Lower leg skin (tissue), 4 donors: ENCODE measurements around the gene OR4K2. TPM values are rescaled to one million over a fixed set of nuclear protein-coding genes. Genes with fewer than 3 reads are reported as not detected.

Experiments used
- DNase-seq, 2 donors: peaks; one replicate each; pipeline ENCODE4 v3.0.0-alpha.2; 2019; ENCODE audit warnings: low spot score in 2 of 2
- H3K4me3 ChIP-seq: fragments of 200-600 bp; sonication (generic); 2 replicates; pipeline ENCODE4 v1.5.1; 2017; ENCODE audit warnings: mild to moderate bottlenecking, low read depth; ENCODE audit not compliant: poor library complexity, severe bottlenecking
- POLR2A ChIP-seq, 2 donors: fragments of 450-650 bp; IDR thresholded peaks; one replicate each; pipeline ENCODE4 v1.6.1; 2016 to 2017; ENCODE audit warnings: antibody characterized with exemption in 2 of 2, mild to moderate bottlenecking in 1 of 2, moderate library complexity in 1 of 2
- WGBS, 2 donors: methylation state at CpG; one replicate each; pipeline ENCODE4 v1.1.5; 2018; 5-methylcytosine and 5-hydroxymethylcytosine counted together
- intact Hi-C: fragments of 100-400 bp; cut with DNase I; formaldehyde crosslinking; loops from one replicate; pipeline ENCODE4 v1.15.0; 2023; ENCODE audit warnings: low total_unique reads
- total RNA-seq, 4 donors: library from RNA; depleted of rRNA; stranded (reverse); fragments of >200 nt; gene quantifications; one replicate each; pipeline ENCODE4 v1.1.0, GENCODE V29; 2016
- TF ChIP-seq, protein P1 (sequence below), 3 donors: fragments of 450-650 bp; IDR thresholded peaks; one replicate each; pipeline ENCODE4 v1.5.1; 2016; ENCODE audit warnings: antibody characterized with exemption in 3 of 3, mild to moderate bottlenecking in 3 of 3, moderate library complexity in 2 of 3

The OR4K2 gene
- total RNA-seq, 4 donors from 2014 or later: not detected

DNA sequence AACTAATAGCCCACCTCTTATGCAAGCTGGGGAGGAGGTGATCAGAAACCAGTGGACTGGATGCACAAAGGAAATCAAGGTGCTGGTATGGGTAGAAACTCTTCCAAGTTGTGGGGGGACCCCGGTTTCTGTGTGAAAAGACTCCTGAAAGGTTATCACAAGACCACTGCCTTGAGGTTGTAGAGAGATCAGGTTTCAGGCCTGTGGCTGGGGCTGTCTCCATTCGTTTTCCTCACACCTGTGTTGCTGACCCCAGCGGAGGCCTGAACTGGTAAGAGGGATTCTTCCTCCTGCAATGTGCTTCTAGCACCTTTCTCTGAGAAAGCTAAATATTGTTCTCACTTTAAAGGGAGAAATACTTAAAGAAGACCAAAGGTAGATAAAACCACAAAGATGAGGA, 36.2 kb downstream of the OR4K2 start:
- WGBS, 2 donors: 47 to 53% methylated on average over 3 of the region's 3 CpGs

DNA sequence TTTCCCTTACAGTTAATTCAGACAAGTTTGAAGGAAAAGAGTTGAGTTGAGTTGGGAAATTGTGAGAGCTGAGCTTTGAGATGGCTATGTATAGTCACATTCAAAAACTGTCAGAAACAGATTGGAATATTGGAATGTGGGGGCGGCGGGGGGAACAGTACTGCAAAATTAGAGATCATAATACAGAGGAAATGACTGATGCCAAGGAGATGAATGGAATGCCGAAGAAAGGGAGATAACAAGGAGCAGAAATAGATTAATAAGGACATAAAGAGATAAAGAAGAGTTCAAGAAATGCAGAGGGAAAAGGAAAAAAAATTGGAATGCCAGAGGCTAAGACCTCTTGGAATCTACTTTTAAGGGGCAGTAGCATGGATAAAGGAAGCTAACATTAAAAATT, 42.3 kb downstream of the OR4K2 start:
- 69 to 72% methylated on average over 3 of the region's 3 CpGs for WGBS, 2 donors
- no peak for DNase-seq
- intact Hi-C loops: no loop called here
- TF ChIP-seq, protein P1, sequence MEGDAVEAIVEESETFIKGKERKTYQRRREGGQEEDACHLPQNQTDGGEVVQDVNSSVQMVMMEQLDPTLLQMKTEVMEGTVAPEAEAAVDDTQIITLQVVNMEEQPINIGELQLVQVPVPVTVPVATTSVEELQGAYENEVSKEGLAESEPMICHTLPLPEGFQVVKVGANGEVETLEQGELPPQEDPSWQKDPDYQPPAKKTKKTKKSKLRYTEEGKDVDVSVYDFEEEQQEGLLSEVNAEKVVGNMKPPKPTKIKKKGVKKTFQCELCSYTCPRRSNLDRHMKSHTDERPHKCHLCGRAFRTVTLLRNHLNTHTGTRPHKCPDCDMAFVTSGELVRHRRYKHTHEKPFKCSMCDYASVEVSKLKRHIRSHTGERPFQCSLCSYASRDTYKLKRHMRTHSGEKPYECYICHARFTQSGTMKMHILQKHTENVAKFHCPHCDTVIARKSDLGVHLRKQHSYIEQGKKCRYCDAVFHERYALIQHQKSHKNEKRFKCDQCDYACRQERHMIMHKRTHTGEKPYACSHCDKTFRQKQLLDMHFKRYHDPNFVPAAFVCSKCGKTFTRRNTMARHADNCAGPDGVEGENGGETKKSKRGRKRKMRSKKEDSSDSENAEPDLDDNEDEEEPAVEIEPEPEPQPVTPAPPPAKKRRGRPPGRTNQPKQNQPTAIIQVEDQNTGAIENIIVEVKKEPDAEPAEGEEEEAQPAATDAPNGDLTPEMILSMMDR (IDR thresholded peaks at IDR 0.05): no peak
- H3K4me3 ChIP-seq: no peak overlapping the region

More for the DNA sequence above, 36.2 kb downstream of the OR4K2 start:
- DNase-seq: no peak
- H3K4me3 ChIP-seq: no peak overlapping the region
- intact Hi-C loops: no loop called here
- TF ChIP-seq POLR2A (IDR thresholded peaks at IDR 0.05): no peak
- TF ChIP-seq, protein P1 (IDR thresholded peaks at IDR 0.05): no peak

DNA sequence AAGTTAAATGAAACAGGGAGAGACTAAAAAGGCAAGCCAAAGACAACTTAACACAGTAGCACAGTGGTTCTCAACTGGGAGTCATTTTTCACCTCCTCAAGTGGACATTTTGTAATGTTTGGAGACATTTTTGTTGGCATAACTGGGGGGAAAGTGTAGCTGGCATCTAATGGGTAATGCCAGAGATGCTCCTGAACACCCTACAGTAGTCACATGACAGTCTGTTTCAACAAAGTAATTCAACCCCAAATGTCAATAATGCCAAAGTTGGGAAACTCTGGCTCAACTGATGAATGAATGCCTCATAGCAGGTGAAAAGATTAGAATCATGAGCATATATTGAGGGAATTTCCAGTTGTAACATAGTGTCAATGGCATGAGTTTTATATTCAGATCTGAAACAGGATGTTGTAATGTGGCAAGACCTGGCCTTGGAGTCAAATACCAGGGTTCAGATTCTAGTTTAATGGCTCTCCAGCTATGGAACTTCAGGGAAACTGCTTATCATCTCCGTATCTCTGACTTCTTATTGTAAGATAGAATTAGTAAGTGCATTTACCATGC, 43.1 kb downstream of the OR4K2 start:
- DNase-seq: no peak
- WGBS, 2 donors: 64 to 70% methylated on average over 1 of the region's 1 CpG
- H3K4me3 ChIP-seq: no peak overlapping the region
- TF ChIP-seq POLR2A (IDR thresholded peaks at IDR 0.05): no peak
- TF ChIP-seq, protein P1 (IDR thresholded peaks at IDR 0.05): no peak
- intact Hi-C loops: no loop called here

DNA sequence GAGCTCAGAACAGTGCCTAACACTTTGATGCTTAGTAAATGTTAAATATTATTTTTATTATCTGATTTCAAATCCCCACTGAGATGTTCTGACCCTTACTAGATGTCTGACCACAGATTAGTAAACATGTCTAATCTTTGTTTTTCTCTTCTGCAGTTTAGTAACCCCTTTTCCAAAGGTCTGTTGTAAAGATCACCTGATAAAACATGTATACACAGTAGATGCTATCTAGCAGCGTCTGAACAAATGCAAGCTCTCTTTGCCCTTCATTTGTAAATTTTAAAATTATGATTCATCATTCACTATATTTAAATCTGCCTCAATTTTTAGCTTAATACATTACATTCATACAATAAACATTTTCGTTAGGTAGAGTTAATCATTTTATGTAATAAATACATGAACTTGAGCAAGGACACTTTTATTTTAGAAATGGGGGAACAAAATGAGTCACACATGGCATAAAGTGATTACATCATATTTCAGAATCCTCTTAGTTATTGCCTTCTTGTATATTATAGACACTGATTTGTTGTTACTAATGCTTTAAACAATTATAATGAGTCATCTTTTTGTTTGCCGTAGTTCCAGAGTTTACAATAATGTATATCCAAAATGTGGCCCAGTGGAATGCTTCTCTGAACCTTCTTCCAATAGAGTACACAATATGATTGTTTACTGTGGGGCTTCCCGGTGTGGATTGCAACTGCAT, 43.8 kb downstream of the OR4K2 start:
- intact Hi-C loops: no loop called here
- no peak for TF ChIP-seq POLR2A (IDR thresholded peaks at IDR 0.05)
- TF ChIP-seq, protein P1 (IDR thresholded peaks at IDR 0.05): no peak
- no peak for DNase-seq
- no peak overlapping the region for H3K4me3 ChIP-seq
- WGBS, 2 donors: 50 to 55% methylated on average over 4 of the region's 4 CpGs

DNA sequence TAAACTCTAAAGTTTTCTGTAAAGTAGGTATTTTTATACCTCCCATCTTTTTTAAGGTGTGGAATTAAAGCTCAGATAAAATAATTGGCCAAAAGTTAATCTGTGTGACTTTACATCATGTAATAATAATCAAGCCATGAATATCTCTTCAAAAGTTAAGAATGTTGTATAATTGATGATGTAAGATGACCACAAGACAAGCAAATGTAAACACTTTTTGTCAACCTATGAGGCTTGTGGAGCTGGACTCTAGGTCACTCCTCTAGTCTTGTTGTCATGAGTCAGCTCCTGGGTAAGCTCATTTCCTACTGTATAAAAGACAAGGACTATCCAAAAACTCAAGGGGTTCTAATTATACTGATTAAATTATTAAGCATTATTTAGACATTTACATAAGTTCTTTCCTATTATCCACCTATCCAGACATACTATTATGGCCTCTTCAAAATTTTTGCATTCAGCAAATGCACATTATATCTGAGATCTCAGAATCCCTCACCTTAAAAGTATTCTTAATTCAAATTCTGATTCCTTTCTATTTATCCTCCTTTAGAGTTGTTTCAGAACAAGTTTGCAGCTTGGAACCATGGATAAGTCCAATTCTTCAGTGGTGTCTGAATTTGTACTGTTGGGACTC, 45.2 kb downstream of the OR4K2 start, which contains the start of gene OR4K5:
TSS of gene OR4K5 (plus strand) at position 587 of the 637 bp plus-strand sequence. CDS start at position 587, 0 bp downstream.
- no peak within 1 kb of the TSS for H3K4me3 ChIP-seq
- DNase-seq: no peak
- intact Hi-C loops: no loop called here
- TF ChIP-seq POLR2A (IDR thresholded peaks at IDR 0.05): no peak
- TF ChIP-seq, protein P1 (IDR thresholded peaks at IDR 0.05): no peak
